Vagina (tissue), 2 donors: ENCODE measurements around the gene BTBD3. TPM values are rescaled to one million over a fixed set of nuclear protein-coding genes. Genes with fewer than 3 reads are reported as not detected.

Source experiments
- DNase-seq, 2 donors: peaks; one replicate each; pipeline ENCODE4 v3.0.0-alpha.2; 2017; ENCODE audit errors: extremely low spot score in 2 of 2
- H3K27ac ChIP-seq: fragments of 200-600 bp; sonication (generic); one replicate; pipeline ENCODE4 v1.5.1; 2019
- H3K27me3 ChIP-seq: fragments of 200-600 bp; sonication (generic); one replicate; pipeline ENCODE4 v1.5.1; 2019
- H3K36me3 ChIP-seq, 2 donors: fragments of 200-600 bp; sonication (generic); one replicate each; pipeline ENCODE4 v1.5.1; 2017 to 2019
- H3K4me1 ChIP-seq: fragments of 200-600 bp; sonication (generic); one replicate; pipeline ENCODE4 v1.5.1; 2019
- H3K4me3 ChIP-seq, 2 donors: fragments of 200-600 bp; sonication (generic); 1 replicate in 1 of 2; 2 replicates in 1 of 2; pipeline ENCODE4 v1.5.1; 2016 to 2019
- H3K9me3 ChIP-seq: fragments of 200-600 bp; sonication (generic); one replicate; pipeline ENCODE4 v1.5.1; 2019
- POLR2A ChIP-seq, 2 donors: fragments of 450-650 bp; IDR thresholded peaks; one replicate each; pipeline ENCODE4 v1.6.1; 2017; ENCODE audit warnings: antibody characterized with exemption in 2 of 2, mild to moderate bottlenecking in 2 of 2, moderate library complexity in 2 of 2
- POLR2AphosphoS5 ChIP-seq, 2 donors: sonication (generic); formaldehyde crosslinking; IDR thresholded peaks; one replicate each; pipeline ENCODE4 v1.9.0; 2017; ENCODE audit warnings: antibody characterized with exemption in 2 of 2, mild to moderate bottlenecking in 2 of 2, low read depth in 1 of 2; ENCODE audit not compliant: insufficient read depth in 1 of 2
- intact Hi-C: fragments of 100-400 bp; cut with DNase I; formaldehyde crosslinking; loops from one replicate; pipeline ENCODE4 v1.15.1; 2023
- total RNA-seq: library from RNA; depleted of rRNA; stranded (reverse); fragments of >200 nt; gene quantifications from one replicate; pipeline ENCODE4 v1.2.3, GENCODE V29; 2016
- TF ChIP-seq, protein P1 (sequence below), 3 experiments: fragments of 450-650 bp in 2 of 3; fragments of 200-600 bp in 1 of 3; sonication (generic) in 1 of 3; IDR thresholded peaks; one replicate each; pipeline ENCODE4 v1.5.1; 2017 to 2019; ENCODE audit warnings: antibody characterized with exemption in 3 of 3, mild to moderate bottlenecking in 2 of 3, moderate library complexity in 2 of 3

The BTBD3 gene
- total RNA-seq, 1 donor from 2014 or later, result 45.9 TPM

DNA sequence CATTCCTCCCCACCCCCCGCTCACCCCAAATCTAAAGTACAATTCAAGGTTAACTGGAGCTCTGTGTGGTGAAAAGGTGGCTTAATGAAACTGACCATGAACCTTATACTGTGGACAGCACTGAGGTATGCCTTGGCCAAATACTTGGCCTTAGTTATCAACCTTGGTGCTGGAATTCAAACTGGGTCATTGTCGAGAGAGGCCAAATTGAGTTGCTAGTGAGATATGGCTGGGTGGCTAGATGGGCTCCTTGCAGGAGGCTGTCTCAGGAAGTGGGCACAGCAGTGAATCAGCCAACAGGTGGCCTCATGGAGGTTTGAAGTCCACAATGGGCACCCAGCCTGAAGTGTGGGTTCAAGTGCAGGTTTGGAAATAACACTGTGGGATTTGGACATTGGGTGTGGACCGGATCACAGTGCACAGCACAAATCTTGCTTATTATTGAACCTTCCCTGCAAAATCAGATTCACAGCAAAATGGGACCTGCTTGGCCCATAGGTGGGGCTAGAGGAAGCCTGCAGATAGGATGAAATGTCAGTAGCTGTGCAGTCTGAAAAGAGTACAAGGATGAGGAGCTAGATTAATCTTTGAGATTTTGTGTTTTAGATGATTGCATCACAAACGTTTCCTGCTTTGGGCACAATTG lies 5.6 kb upstream of the BTBD3 start:
- Histone ChIP-seq H3K4me1 (peaks cover 60% of the 10 kb centered on the region), H3K36me3 (no peaks in the 10 kb centered on the region), H3K27me3 (no peaks in the 10 kb centered on the region), H3K9me3 (no peaks in the 10 kb centered on the region), H3K27ac (no peak overlapping the region), H3K4me3 (no peak overlapping the region)
- intact Hi-C loops, result no loop called here
- DNase-seq, result no peak
- TF ChIP-seq POLR2AphosphoS5 (IDR thresholded peaks at IDR 0.05; ENCODE audit: insufficient read depth in 1 of 2, low read depth in 1 of 2), result no peak
- TF ChIP-seq, protein P1, sequence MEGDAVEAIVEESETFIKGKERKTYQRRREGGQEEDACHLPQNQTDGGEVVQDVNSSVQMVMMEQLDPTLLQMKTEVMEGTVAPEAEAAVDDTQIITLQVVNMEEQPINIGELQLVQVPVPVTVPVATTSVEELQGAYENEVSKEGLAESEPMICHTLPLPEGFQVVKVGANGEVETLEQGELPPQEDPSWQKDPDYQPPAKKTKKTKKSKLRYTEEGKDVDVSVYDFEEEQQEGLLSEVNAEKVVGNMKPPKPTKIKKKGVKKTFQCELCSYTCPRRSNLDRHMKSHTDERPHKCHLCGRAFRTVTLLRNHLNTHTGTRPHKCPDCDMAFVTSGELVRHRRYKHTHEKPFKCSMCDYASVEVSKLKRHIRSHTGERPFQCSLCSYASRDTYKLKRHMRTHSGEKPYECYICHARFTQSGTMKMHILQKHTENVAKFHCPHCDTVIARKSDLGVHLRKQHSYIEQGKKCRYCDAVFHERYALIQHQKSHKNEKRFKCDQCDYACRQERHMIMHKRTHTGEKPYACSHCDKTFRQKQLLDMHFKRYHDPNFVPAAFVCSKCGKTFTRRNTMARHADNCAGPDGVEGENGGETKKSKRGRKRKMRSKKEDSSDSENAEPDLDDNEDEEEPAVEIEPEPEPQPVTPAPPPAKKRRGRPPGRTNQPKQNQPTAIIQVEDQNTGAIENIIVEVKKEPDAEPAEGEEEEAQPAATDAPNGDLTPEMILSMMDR (IDR thresholded peaks at IDR 0.05), result no peak
- no peak for TF ChIP-seq POLR2A (IDR thresholded peaks at IDR 0.05)

DNA sequence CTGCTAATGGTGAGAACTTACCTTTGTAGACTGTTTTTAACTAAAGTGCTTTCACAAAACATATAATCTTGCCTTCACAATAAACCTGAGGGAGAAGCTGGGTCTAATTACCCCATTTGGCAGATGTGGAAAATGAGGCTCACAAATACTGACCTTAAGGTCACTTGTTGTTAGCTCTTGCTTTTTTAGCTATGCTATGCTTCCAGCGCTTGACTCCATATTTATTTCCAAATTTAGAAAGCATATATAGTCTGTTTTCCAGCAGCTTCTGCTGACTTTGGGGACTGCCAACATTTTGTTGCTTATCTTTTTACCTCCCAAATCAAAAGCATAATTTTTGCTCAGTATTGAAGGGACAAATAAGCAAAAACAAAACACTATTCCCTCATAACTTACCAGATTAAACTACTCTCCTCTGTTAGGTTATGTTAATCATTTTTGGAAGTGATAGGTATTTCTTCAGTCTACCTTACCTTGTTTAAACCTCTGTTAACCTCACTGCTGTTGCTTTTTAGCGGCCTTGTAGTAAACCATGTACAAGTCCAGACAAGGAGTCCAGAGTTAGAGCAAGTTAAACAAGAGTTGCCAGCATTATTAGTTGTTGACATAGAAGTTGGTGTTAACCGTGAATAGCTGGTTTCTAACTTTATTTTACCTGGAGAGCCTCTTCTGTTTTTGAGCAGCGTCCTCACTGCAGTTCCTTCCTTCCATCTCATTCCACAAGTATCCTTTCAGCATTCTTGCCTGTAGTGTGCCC lies 4.9 kb upstream of the BTBD3 start:
- Histone ChIP-seq H3K9me3 (no peaks in the 10 kb centered on the region), H3K27me3 (no peaks in the 10 kb centered on the region), H3K36me3 (no peaks in the 10 kb centered on the region), H3K4me1 (peaks cover 60% of the 10 kb centered on the region), H3K4me3 (no peak overlapping the region), H3K27ac (no peak overlapping the region)
- peak in 1 of 2 donors; percentile 13 for TF ChIP-seq POLR2AphosphoS5 (IDR thresholded peaks at IDR 0.05; ENCODE audit: insufficient read depth in 1 of 2, low read depth in 1 of 2)
- TF ChIP-seq, protein P1 (IDR thresholded peaks at IDR 0.05), result no peak
- DNase-seq, result no peak
- intact Hi-C loops, result no loop called here

DNA sequence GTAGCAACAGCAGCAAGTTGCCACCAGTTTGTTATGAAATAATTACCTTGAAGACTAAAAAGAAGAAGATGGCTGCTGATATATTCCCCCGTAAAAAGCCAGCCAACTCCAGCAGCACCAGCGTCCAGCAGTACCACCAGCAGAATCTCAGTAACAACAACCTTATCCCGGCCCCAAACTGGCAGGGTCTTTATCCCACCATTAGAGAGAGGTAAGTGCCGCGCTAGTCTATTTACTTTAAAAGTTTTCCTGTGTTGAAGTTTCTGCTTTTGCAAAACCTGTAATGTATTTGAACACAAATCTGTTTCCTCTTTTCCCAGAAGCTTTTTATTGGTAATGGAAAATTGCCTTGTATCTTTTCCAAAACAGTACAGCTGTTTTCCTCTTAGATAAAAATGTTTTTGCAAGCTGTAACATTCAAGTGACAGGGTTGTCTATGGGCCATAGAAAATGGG lies 725 bp downstream of the BTBD3 start:
- intact Hi-C loops, result no loop called here
- Histone ChIP-seq H3K36me3 (peaks cover 0 to 10% of the 10 kb centered on the region in 2 donors), H3K4me3 (peak overlapping the region; percentile 30 to 33), H3K27me3 (no peaks in the 10 kb centered on the region), H3K4me1 (peaks cover 66% of the 10 kb centered on the region), H3K9me3 (no peaks in the 10 kb centered on the region), H3K27ac (peak overlapping the region; percentile 55)
- no peak for DNase-seq
- TF ChIP-seq, protein P1 (IDR thresholded peaks at IDR 0.05), result no peak
- TF ChIP-seq POLR2AphosphoS5 (IDR thresholded peaks at IDR 0.05; ENCODE audit: insufficient read depth in 1 of 2, low read depth in 1 of 2) (no peak), POLR2A (IDR thresholded peaks at IDR 0.05) (no peak)

DNA sequence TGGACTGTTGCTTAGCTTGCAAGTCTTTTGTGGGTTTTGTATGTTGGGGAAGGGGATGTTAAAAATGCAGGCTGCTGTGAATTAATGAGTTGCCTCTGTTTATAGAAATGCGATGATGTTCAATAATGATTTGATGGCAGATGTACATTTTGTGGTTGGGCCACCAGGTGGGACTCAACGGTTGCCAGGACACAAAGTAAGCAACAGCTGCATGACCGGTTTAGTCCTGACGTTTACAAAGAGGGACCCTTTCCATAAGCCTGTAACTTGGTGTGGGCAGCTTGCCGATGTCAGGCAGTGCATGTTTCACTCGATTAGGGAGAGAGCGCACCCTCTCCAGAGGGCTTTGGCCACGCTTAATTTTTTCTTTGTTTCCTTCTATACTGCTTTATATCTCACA lies 1.3 kb downstream of the BTBD3 start:
- peaks cover 0 to 13% of the 10 kb centered on the region in 2 donors for H3K36me3 ChIP-seq
- TF ChIP-seq POLR2AphosphoS5 (IDR thresholded peaks at IDR 0.05; ENCODE audit: insufficient read depth in 1 of 2, low read depth in 1 of 2) (no peak), POLR2A (IDR thresholded peaks at IDR 0.05) (no peak)
- TF ChIP-seq, protein P1 (IDR thresholded peaks at IDR 0.05), result no peak
- no peaks in the 10 kb centered on the region for H3K9me3 ChIP-seq
- intact Hi-C loops, result no loop called here
- DNase-seq, result no peak
- H3K27me3 ChIP-seq, result no peaks in the 10 kb centered on the region
- peaks cover 60% of the 10 kb centered on the region for H3K4me1 ChIP-seq
- H3K4me3 ChIP-seq, result peak overlapping the region; percentile 30 to 33
- peak overlapping the region; percentile 19 for H3K27ac ChIP-seq

DNA sequence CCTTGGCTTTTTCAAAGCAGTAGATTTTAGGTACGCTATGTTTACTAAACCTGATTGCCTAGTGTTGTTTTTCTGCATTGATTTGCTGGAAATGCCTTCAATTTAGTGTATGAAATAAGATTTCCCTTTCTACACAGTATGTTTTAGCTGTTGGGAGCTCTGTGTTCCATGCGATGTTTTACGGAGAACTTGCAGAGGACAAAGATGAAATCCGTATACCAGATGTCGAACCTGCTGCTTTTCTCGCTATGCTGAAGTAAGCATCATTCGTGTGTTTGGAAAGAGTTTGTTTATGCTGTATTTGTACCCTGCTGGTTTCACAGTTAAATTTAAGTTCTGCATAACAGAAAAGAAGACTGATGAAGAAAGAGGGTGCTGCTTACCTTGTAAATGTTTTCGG lies 1.9 kb downstream of the BTBD3 start:
- no peak for DNase-seq
- H3K4me3 ChIP-seq, result peak overlapping the region; percentile 30 to 33
- H3K9me3 ChIP-seq, result no peaks in the 10 kb centered on the region
- H3K4me1 ChIP-seq, result peaks cover 54% of the 10 kb centered on the region
- H3K36me3 ChIP-seq, result peaks cover 0 to 16% of the 10 kb centered on the region in 2 donors
- intact Hi-C loops, result no loop called here
- peak overlapping the region; percentile 19 for H3K27ac ChIP-seq
- no peaks in the 10 kb centered on the region for H3K27me3 ChIP-seq
- no peak for TF ChIP-seq POLR2A (IDR thresholded peaks at IDR 0.05)
- TF ChIP-seq POLR2AphosphoS5 (IDR thresholded peaks at IDR 0.05; ENCODE audit: insufficient read depth in 1 of 2, low read depth in 1 of 2), result no peak
- TF ChIP-seq, protein P1 (IDR thresholded peaks at IDR 0.05), result no peak
